GM23338 (cell line): ENCODE results near the gene SULT2A1. TPM values are rescaled to one million over a fixed set of nuclear protein-coding genes. Genes with fewer than 3 reads are reported as not detected.

Experiments
- ATAC-seq: fragments of 200-7000 bp; cut with Tn5 transposase; 3 replicates; pipeline ENCODE4 v1.9.1; 2020
- DNase-seq: peaks from one replicate; pipeline ENCODE4 v3.0.0-alpha.2; 2015; ENCODE audit warnings: low spot score
- H2AFZ ChIP-seq: fragments of 200-600 bp; sonication (generic); 2 replicates; pipeline ENCODE4 v1.8.0; 2016; ENCODE audit warnings: antibody characterized with exemption, mild to moderate bottlenecking, moderate library complexity
- H3F3A ChIP-seq: fragments of 200-600 bp; sonication (generic); replicated peaks from 2 replicates; pipeline ENCODE4 v1.8.0; 2017; ENCODE audit warnings: antibody characterized with exemption, mixed run types, low read depth
- H3K27ac ChIP-seq: fragments of 200-600 bp; sonication (generic); 2 replicates; pipeline ENCODE4 v1.6.1; 2016; ENCODE audit warnings: low read depth
- H3K27me3 ChIP-seq: fragments of 200-600 bp; sonication (generic); 2 replicates; pipeline ENCODE4 v1.8.0; 2016; ENCODE audit warnings: mild to moderate bottlenecking, mixed run types, moderate library complexity; ENCODE audit not compliant: insufficient read depth
- H3K36me3 ChIP-seq: fragments of 200-600 bp; sonication (generic); 2 replicates; pipeline ENCODE4 v1.8.0; 2016; ENCODE audit warnings: mild to moderate bottlenecking; ENCODE audit not compliant: insufficient read depth
- H3K4me1 ChIP-seq: fragments of 200-600 bp; sonication (generic); 2 replicates; pipeline ENCODE4 v1.8.0; 2016; ENCODE audit warnings: mild to moderate bottlenecking, moderate library complexity; ENCODE audit not compliant: insufficient read depth
- H3K4me2 ChIP-seq: fragments of 200-600 bp; sonication (generic); 2 replicates; pipeline ENCODE4 v1.7.1; 2017; ENCODE audit warnings: mixed run types
- H3K4me3 ChIP-seq: fragments of 200-600 bp; sonication (generic); 2 replicates; pipeline ENCODE4 v1.6.1; 2016; ENCODE audit warnings: mixed run types
- H3K79me2 ChIP-seq: fragments of 200-600 bp; sonication (generic); replicated peaks from 2 replicates; pipeline ENCODE4 v1.8.0; 2017; ENCODE audit warnings: mild to moderate bottlenecking; ENCODE audit not compliant: insufficient read depth
- H3K9me2 ChIP-seq: fragments of 200-600 bp; sonication (generic); 2 replicates; pipeline ENCODE4 v1.8.0; 2017; ENCODE audit not compliant: insufficient read depth
- H4K20me1 ChIP-seq: fragments of 200-600 bp; sonication (generic); replicated peaks from 2 replicates; pipeline ENCODE4 v1.8.0; 2017; ENCODE audit warnings: mild to moderate bottlenecking; ENCODE audit not compliant: insufficient read depth
- H3K27ac Mint-ChIP-seq: 2 replicates; pipeline ENCODE4 v1.8.0; 2020; ENCODE audit warnings: inconsistent platforms, mild to moderate bottlenecking, moderate library complexity, mixed read lengths
- H3K27me3 Mint-ChIP-seq: 3 replicates; pipeline ENCODE4 v1.8.0; 2022; ENCODE audit warnings: low read depth, mild to moderate bottlenecking, moderate library complexity, mixed read lengths, inconsistent platforms; ENCODE audit not compliant: insufficient read depth, poor library complexity
- H3K36me3 Mint-ChIP-seq: 3 replicates; pipeline ENCODE4 v1.8.0; 2021; ENCODE audit warnings: low read depth, mild to moderate bottlenecking, inconsistent platforms, moderate library complexity, mixed read lengths
- H3K4me1 Mint-ChIP-seq: 3 replicates; pipeline ENCODE4 v1.8.0; 2020; ENCODE audit warnings: mild to moderate bottlenecking, inconsistent platforms, mixed read lengths
- H3K4me3 Mint-ChIP-seq: 3 replicates; pipeline ENCODE4 v1.8.0; 2021; ENCODE audit warnings: moderate library complexity, mild to moderate bottlenecking, inconsistent platforms, mixed read lengths
- H3K9me3 Mint-ChIP-seq: 3 replicates; pipeline ENCODE4 v1.8.0; 2020; ENCODE audit warnings: moderate library complexity, mild to moderate bottlenecking, inconsistent platforms, mixed read lengths
- CREB1 ChIP-seq: fragments of 250-450 bp; sonication (Bioruptor Pico); IDR thresholded peaks from 2 replicates; pipeline ENCODE4 v1.5.0; 2020; ENCODE audit warnings: low read depth, mild to moderate bottlenecking, moderate library complexity
- CTCF ChIP-seq, 2 experiments: fragments of 200-600 bp in 1 of 2; sonication (generic) in 1 of 2; conservative IDR thresholded peaks; 2 replicates each; pipeline versions ENCODE4 v1.5.1 to v1.6.1; 2016 to 2017; ENCODE audit warnings: antibody characterized with exemption in 2 of 2, low read depth in 2 of 2, mild to moderate bottlenecking in 2 of 2, moderate library complexity in 1 of 2
- EZH2 ChIP-seq: fragments of 200-600 bp; sonication (generic); IDR thresholded peaks from one replicate; pipeline ENCODE4 v1.8.0; 2017; ENCODE audit warnings: antibody characterized with exemption, mild to moderate bottlenecking, low read depth; ENCODE audit not compliant: unreplicated experiment
- NANOG ChIP-seq: IDR thresholded peaks from 2 replicates; pipeline ENCODE4 v1.6.1; 2016; ENCODE audit warnings: antibody characterized with exemption, borderline replicate concordance
- STAT1 ChIP-seq: IDR thresholded peaks from one replicate; pipeline ENCODE4 v1.6.1; 2016; ENCODE audit warnings: antibody characterized with exemption; ENCODE audit not compliant: unreplicated experiment
- ZNF331 ChIP-seq: fragments of 250-450 bp; sonication (Bioruptor Pico); IDR thresholded peaks from 2 replicates; pipeline ENCODE4 v1.5.0; 2020; ENCODE audit warnings: low read depth, mild to moderate bottlenecking, moderate library complexity
- polyA plus RNA-seq: library from polyadenylated mRNA; unstranded; fragments of >200 nt; fragmentation: Nextera tagmentation; extraction: Ambion mirVana; gene quantifications from 2 replicates; pipeline ENCODE4 v1.2.1, GENCODE V29; 2016
- total RNA-seq: library from RNA; depleted of rRNA; stranded (reverse); fragments of >200 nt; shearing (Covaris generic); gene quantifications from 2 replicates; pipeline ENCODE4 v1.2.3, GENCODE V29; 2014
- TF ChIP-seq, protein P1 (sequence below): fragments of 250-450 bp; sonication (Bioruptor Pico); IDR thresholded peaks from 2 replicates; pipeline ENCODE4 v1.5.0; 2020; ENCODE audit warnings: mild to moderate bottlenecking, moderate library complexity
- TF ChIP-seq, protein P2 (sequence below): IDR thresholded peaks from one replicate; pipeline ENCODE4 v1.6.1; 2018; ENCODE audit warnings: antibody characterized with exemption; ENCODE audit not compliant: unreplicated experiment

The SULT2A1 gene
- total and polyA plus RNA-seq, 2 experiments from 2014 or later = not detected

DNA sequence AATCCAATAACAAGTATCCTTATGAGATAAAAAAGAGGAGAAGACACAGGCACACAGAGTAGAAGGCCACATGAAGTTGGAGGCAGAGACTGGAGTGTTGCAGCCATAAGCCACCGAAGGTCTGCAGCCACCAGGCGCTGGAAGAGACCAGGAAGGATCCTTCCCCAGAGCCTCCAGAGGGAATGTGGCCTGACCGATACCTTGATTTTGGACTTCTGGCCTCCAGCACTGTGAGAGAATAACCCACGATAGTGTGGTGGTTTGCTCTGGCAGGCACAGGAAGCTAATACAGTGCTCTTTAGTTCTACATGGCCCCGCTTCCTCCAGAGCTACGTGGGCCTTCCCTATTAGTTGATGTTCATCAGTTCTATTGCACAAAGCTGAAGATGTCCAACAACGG, 15.3 kb upstream of the SULT2A1 start (continued):
- TF ChIP-seq, protein P1, sequence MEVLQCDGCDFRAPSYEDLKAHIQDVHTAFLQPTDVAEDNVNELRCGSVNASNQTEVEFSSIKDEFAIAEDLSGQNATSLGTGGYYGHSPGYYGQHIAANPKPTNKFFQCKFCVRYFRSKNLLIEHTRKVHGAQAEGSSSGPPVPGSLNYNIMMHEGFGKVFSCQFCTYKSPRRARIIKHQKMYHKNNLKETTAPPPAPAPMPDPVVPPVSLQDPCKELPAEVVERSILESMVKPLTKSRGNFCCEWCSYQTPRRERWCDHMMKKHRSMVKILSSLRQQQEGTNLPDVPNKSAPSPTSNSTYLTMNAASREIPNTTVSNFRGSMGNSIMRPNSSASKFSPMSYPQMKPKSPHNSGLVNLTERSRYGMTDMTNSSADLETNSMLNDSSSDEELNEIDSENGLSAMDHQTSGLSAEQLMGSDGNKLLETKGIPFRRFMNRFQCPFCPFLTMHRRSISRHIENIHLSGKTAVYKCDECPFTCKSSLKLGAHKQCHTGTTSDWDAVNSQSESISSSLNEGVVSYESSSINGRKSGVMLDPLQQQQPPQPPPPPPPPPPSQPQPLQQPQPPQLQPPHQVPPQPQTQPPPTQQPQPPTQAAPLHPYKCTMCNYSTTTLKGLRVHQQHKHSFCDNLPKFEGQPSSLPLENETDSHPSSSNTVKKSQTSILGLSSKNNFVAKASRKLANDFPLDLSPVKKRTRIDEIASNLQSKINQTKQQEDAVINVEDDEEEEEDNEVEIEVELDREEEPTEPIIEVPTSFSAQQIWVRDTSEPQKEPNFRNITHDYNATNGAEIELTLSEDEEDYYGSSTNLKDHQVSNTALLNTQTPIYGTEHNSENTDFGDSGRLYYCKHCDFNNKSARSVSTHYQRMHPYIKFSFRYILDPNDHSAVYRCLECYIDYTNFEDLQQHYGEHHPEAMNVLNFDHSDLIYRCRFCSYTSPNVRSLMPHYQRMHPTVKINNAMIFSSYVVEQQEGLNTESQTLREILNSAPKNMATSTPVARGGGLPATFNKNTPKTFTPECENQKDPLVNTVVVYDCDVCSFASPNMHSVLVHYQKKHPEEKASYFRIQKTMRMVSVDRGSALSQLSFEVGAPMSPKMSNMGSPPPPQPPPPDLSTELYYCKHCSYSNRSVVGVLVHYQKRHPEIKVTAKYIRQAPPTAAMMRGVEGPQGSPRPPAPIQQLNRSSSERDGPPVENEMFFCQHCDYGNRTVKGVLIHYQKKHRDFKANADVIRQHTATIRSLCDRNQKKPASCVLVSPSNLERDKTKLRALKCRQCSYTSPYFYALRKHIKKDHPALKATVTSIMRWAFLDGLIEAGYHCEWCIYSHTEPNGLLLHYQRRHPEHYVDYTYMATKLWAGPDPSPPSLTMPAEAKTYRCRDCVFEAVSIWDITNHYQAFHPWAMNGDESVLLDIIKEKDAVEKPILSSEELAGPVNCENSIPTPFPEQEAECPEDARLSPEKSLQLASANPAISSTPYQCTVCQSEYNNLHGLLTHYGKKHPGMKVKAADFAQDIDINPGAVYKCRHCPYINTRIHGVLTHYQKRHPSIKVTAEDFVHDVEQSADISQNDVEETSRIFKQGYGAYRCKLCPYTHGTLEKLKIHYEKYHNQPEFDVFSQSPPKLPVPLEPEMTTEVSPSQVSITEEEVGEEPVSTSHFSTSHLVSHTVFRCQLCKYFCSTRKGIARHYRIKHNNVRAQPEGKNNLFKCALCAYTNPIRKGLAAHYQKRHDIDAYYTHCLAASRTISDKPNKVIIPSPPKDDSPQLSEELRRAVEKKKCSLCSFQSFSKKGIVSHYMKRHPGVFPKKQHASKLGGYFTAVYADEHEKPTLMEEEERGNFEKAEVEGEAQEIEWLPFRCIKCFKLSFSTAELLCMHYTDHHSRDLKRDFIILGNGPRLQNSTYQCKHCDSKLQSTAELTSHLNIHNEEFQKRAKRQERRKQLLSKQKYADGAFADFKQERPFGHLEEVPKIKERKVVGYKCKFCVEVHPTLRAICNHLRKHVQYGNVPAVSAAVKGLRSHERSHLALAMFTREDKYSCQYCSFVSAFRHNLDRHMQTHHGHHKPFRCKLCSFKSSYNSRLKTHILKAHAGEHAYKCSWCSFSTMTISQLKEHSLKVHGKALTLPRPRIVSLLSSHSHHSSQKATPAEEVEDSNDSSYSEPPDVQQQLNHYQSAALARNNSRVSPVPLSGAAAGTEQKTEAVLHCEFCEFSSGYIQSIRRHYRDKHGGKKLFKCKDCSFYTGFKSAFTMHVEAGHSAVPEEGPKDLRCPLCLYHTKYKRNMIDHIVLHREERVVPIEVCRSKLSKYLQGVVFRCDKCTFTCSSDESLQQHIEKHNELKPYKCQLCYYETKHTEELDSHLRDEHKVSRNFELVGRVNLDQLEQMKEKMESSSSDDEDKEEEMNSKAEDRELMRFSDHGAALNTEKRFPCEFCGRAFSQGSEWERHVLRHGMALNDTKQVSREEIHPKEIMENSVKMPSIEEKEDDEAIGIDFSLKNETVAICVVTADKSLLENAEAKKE (CRISPR knock-in tag) = no peak
- no peak for TF ChIP-seq ZNF331
- TF ChIP-seq CREB1 = no peak
- no peak for TF ChIP-seq EZH2

DNA sequence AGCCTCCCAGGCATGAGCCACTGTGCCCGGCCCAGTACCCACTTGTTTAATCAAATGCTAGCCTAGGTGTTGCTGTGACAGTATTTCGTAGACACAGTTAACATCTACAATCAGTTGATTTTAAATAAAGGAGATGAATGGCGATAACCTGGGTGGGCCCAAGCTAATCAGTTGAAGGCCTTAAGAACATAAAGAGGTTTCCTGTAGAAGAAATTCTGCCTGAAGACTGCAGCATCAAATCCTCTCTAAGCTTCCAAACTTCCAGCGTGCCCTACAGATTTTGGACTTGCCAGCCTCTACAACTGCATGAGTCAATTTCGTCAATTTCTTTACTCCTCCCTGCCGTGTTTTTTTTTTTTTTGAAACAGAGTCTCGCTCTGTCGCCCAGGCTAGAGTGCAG, 13.2 kb upstream of the SULT2A1 start:
- Mint-ChIP-seq H3K9me3 (no peaks in the 10 kb centered on the region; the same call in 2 of the 3 replicates), H3K36me3 (no peaks in the 10 kb centered on the region), H3K27me3 (peaks cover 3% of the 10 kb centered on the region), H3K4me3 (no peak overlapping the region), H3K4me1 (peaks cover 3% of the 10 kb centered on the region), H3K27ac (no peak overlapping the region)
- H3K36me3 ChIP-seq = no peaks in the 10 kb centered on the region
- DNase-seq (no peak), ATAC-seq (no peak)
- no peaks in the 10 kb centered on the region for H3K4me1 ChIP-seq
- no peaks in the 10 kb centered on the region for H3F3A ChIP-seq
- no peak overlapping the region for H3K4me2 ChIP-seq
- no peak overlapping the region for H2AFZ ChIP-seq
- no peak overlapping the region for H3K27ac ChIP-seq
- no peaks in the 10 kb centered on the region for H3K27me3 ChIP-seq
- no peaks in the 10 kb centered on the region for H3K79me2 ChIP-seq
- no peaks in the 10 kb centered on the region for H3K9me2 ChIP-seq
- H4K20me1 ChIP-seq = no peaks in the 10 kb centered on the region
- no peak overlapping the region for H3K4me3 ChIP-seq
- TF ChIP-seq STAT1 = no peak
- TF ChIP-seq NANOG = no peak
- TF ChIP-seq CREB1 = no peak
- TF ChIP-seq, protein P2, sequence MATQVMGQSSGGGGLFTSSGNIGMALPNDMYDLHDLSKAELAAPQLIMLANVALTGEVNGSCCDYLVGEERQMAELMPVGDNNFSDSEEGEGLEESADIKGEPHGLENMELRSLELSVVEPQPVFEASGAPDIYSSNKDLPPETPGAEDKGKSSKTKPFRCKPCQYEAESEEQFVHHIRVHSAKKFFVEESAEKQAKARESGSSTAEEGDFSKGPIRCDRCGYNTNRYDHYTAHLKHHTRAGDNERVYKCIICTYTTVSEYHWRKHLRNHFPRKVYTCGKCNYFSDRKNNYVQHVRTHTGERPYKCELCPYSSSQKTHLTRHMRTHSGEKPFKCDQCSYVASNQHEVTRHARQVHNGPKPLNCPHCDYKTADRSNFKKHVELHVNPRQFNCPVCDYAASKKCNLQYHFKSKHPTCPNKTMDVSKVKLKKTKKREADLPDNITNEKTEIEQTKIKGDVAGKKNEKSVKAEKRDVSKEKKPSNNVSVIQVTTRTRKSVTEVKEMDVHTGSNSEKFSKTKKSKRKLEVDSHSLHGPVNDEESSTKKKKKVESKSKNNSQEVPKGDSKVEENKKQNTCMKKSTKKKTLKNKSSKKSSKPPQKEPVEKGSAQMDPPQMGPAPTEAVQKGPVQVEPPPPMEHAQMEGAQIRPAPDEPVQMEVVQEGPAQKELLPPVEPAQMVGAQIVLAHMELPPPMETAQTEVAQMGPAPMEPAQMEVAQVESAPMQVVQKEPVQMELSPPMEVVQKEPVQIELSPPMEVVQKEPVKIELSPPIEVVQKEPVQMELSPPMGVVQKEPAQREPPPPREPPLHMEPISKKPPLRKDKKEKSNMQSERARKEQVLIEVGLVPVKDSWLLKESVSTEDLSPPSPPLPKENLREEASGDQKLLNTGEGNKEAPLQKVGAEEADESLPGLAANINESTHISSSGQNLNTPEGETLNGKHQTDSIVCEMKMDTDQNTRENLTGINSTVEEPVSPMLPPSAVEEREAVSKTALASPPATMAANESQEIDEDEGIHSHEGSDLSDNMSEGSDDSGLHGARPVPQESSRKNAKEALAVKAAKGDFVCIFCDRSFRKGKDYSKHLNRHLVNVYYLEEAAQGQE = no peak
- TF ChIP-seq CTCF (conservative IDR thresholded peaks at IDR 0.05; ENCODE audit: low read depth in 2 of 2) = no peak
